ENCODE measurements around the gene FGFR2.

GRCh38 chr10:121522831-121523230 is 75.4 kb downstream of the FGFR2 start:
- no peak for TF ChIP-seq POLR2A (IDR thresholded peaks at IDR 0.05; ENCODE audit: low read depth, low read length)
- TF ChIP-seq FOS (IDR thresholded peaks at IDR 0.05; ENCODE audit: borderline replicate concordance, insufficient read depth, low read length): no peak
- no peak for TF ChIP-seq CTCF (IDR thresholded peaks at IDR 0.05; ENCODE audit: extremely low read depth in 1 of 2, insufficient read depth in 1 of 2, low read depth in 1 of 2, low read length in 2 of 2)
- TF ChIP-seq GATA2 (IDR thresholded peaks at IDR 0.05; ENCODE audit: insufficient read depth, insufficient read length, low read depth, low read length): no peak
- TF ChIP-seq POLR2AphosphoS5 (IDR thresholded peaks at IDR 0.05; ENCODE audit: insufficient read depth, low read depth, low read length): no peak
- TF ChIP-seq MYC (IDR thresholded peaks at IDR 0.05; ENCODE audit: low read depth, low read length): no peak
- no peak for TF ChIP-seq MAX (IDR thresholded peaks at IDR 0.05; ENCODE audit: insufficient read depth, insufficient read length)
- TF ChIP-seq EZH2 (IDR thresholded peaks at IDR 0.05; ENCODE audit: borderline replicate concordance, low read depth, low read length, severe bottlenecking): no peak
